ENCODE measurements around the gene LRRC10B.

LRRC10B gene

DNA sequence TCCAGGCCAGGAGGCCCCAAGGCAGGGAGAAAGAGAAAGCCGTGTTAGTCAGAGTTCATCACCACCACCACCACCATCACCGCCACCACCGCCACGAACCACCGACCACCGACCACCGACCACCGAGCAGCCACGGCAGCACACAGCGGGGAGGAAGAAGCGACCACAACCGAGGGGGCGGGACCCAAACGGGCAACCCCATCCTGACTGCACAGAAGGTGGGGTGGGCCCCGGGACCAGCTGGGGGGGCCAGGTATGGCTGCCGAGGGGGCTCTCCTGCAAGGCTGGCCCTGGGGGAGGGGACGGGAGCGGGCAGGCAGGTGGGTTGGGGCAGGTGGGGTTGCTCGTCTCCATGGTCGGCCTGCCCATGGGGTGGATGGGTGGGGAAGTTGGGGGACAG lies 38.1 kb downstream of the LRRC10B start:
- DNase-seq (ENCODE audit: low read depth), result no peak

- no peak for DNase-seq (ENCODE audit: low read depth)
These were observed 38.7 kb downstream of the LRRC10B start for GRCh38 chr11:61547246-61547645.

DNA sequence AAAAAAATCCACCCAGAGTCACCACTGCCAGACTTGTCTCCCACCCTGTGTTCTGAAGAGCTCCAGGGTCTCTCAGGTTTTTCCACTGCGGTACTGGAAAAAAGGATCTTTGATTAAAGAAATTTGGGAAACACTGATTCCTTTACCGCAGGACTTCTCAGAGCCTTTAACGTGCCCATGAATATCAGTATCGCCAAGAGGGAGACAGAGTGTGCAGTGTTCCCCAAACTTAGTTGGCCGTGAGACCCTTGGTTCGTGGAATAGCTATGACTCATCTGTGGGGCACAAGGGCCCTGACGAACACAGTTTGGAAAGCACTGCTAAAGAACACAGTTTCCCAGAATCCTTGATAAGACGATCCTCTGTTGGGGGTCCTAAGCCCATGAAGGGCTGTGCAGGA lies 40.6 kb downstream of the LRRC10B start:
- DNase-seq (ENCODE audit: low read depth), result no peak

DNA sequence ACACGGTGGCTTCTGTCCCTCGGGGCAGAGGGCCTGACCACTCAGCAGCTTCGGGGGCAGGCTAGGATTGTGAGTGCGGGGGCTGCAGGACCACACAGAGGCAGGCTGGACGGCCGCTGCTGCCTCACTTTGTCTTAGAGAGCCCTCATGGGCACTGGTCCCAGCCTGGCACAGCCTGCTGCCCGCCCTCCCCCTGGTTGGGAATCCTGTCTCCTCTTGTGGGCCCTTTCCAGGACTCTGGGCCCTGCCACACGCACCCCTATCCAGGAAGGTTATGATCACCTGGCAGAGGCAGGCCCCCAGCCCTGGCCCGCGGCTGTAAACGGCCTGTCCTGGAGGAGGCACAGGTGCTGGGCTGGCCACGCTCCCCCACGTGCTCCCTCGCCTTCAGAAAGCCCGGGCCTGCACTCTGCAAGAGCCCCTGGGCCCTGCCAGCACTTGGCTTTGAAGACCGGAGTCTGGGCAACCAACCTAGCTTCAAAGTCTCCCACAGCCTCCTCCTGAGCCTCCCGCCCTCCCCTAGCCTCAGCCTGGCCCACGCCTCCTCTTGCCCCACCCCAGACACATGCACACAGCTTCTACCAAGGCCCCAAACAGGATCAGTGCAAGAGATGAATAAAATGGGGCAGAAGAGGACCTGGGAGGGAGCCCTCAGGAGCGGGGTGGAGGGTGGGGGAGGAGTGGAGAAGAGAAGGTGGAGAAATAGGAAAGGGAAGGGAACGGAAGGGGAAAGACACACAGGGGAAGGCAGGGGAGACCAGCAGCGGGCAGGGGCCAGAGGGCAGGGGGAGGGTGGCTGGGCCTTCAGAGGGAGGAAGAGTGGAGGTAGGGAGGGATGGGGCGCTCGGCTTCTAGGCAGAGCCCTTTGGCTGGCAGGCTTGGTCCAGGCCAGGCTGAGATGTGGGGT lies 41.4 kb downstream of the LRRC10B start:
- no peak for DNase-seq (ENCODE audit: low read depth)

GRCh38 chr11:61550665-61551227 lies 42.2 kb downstream of the LRRC10B start:
- no peak for DNase-seq (ENCODE audit: low read depth)

DNA sequence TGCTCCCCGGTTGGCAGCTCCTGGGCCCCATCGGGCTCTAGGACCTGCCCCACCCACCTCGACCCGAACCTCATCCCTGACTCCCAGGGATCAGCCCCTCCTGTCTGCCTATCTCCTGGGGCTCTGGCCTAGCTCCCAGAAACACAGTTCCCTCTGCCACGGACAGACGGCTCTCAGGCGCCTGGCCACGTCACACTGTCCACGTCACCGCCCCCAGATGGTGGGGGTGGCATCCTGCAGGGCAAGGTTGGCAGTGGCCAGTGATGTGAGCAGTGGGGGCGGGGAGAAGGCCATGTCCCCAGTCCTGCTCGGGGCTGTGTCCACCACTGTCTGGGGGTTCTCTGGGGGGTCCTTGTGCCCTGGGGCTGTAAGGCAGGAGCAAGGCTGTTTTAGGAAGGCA lies 43.1 kb downstream of the LRRC10B start:
- no peak for DNase-seq (ENCODE audit: low read depth)

DNA sequence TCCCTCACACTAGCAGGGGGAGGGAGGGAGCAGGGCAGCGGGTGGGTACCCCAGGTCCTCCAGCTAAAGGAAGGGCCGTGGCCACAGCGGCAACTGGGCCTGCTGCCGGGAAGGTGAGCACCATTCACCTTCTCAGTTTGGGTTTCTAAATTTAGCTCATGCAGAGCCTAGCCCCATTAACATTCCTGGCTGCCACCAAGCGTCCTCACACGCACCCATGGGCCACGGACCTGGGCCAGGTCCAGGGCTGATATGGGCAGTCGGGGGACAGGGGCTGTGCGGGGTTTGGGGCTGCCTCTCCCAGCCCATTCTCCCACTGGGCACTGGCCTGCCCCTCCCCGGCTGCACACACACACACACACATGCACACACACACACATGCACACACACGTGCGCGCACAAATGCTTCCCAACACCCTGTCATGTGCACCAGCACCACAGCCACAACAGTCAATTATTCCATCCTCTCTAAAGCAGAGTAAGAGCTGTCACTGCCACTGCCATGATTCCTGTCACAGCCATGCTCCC lies 43.6 kb downstream of the LRRC10B start:
- DNase-seq (ENCODE audit: low read depth), result no peak

DNA sequence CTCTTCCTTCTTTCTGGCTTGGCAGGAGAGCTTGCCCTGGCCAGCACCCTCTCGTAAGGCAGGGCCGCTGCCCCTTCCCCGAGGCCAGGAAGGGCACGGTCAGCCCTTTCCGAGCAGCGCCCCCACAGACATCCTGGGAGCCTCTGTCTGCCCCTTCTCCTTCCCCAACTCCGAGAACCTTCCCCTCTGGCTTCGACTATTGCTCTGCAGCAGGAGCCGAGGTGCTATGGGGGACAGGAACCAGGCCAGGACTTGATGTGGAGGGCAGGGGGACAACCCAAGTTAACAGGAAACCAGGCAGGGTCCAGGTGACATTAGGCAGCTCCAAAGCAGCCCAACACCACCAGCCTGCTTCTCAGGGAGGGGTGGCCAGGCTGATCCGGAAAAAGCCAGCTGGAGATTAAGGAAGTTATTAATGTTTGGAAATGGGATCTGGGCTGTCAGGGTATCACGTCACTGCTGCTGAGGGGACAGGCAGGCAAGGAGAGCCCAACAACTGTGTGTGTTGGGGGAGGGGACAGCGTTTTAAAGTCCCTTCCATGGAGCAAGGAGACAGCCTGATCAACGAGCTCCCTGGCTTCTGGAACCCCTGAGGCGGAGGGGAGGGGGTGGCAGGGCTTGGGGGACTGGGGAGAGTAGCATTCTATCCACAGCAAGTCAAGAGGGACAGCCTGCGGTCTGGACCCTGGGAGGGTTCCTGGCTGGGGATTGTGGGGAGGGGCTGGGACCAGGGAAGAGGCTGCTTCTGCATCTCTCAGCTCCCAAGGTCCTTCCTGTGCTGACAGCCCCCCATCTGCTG lies 45.0 kb downstream of the LRRC10B start:
- DNase-seq (ENCODE audit: low read depth), result no peak

DNA sequence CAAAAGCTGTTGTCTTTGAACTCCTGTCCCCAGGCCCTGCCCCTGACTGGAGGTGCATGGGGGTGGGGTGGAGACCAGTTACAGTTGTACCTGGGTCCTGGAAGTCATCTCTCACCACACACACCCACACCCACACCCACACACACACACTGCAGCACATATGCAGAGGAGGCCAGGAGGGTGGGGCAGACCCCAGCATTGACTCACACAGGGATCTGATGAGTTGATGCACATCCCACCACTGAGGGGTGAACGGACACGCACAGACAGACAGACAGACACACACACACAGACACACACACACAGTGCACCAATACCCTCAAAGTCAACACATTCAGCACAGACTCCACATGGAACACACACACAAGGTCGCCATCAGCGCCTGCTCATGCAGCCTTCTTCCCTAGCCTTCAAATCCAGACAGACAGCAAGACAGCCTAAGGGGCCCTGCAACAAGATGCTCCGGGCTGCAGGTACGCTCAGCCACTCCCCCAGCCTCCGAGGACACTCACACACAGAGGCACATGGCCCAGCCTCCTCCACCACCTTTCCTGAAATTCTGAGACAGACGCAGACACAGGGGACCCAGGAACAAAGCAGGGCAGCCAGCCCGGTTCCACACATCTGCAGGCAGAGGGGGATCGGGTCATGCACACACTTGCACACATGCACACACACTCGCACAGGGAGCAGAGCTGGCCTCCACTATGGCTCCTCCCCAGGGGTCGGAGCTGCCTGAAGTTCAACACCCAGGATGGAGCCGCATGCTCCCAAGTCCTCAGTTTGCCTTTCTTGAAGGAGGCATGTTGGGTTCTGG lies 45.8 kb downstream of the LRRC10B start:
- no peak for DNase-seq (ENCODE audit: low read depth)

GRCh38 chr11:61555051-61555969 lies 46.8 kb downstream of the LRRC10B start:
- no peak for DNase-seq (ENCODE audit: low read depth)

- no peak for DNase-seq (ENCODE audit: low read depth)
These were observed 47.4 kb downstream of the LRRC10B start for GRCh38 chr11:61555978-61556377.

DNA sequence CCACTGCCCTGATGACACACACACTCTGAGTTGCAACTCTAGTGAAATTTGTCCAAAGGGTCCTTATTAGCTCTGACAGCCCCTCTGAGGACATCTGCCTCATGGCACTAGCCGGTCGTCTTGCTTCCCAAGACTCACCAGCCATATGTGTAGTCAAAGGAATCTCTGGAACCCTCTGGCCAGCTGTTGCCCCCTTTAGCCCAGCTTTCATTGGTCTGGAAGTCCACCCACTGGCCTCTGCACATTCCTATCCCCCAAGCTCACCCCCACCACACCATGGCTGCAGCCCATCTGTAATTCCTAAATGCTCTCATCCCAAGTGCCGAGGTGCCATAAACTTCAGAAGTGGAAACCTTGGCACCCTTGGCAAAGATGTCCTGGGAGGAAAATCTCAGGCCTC lies 48.1 kb downstream of the LRRC10B start:
- no peak for DNase-seq (ENCODE audit: low read depth)

All from activated gamma-delta T cell treated with anti-CD3 and anti-CD28 coated beads, Interleukin-2, amount 50 U/mL, for 16 hours (primary cell).